HEK293 (cell line): Measurements from ENCODE around the gene EIF4G3.
A peak's percentile ranks its signal among the peaks of the same experiment; 100 is the strongest.

Source experiments
- ELK4 ChIP-seq: IDR thresholded peaks from 2 replicates; pipeline ENCODE4 v1.6.1; 2011; ENCODE audit warnings: mild to moderate bottlenecking, low read depth, low read length, borderline replicate concordance
- GFI1B ChIP-seq: fragments of 450-650 bp; formaldehyde crosslinking; IDR thresholded peaks from 2 replicates; pipeline ENCODE4 v1.5.1; 2016; ENCODE audit warnings: missing biosample characterization, missing genetic modification characterization
- GLI2 ChIP-seq: fragments of 450-650 bp; formaldehyde crosslinking; IDR thresholded peaks from 2 replicates; pipeline ENCODE4; 2017; ENCODE audit warnings: missing biosample characterization, missing genetic modification characterization, low read depth, borderline replicate concordance
- GLIS1 ChIP-seq: fragments of 450-650 bp; formaldehyde crosslinking; IDR thresholded peaks from 2 replicates; pipeline ENCODE4 v1.5.1; 2016; ENCODE audit warnings: missing biosample characterization, missing genetic modification characterization
- HOXC10 ChIP-seq: sonication (generic); formaldehyde crosslinking; IDR thresholded peaks from 2 replicates; pipeline ENCODE4 v1.8.1; 2023; ENCODE audit warnings: mild to moderate bottlenecking, missing genetic modification reagents
- IKZF3 ChIP-seq: fragments of 450-650 bp; IDR thresholded peaks from 2 replicates; pipeline ENCODE4 v1.5.0; 2018; ENCODE audit warnings: missing biosample characterization, mild to moderate bottlenecking, missing genetic modification characterization, moderate library complexity
- KLF9 ChIP-seq: fragments of 450-650 bp; formaldehyde crosslinking; IDR thresholded peaks from 2 replicates; pipeline ENCODE4 v1.5.1; 2016; ENCODE audit warnings: missing biosample characterization, missing genetic modification characterization, low read depth
- OVOL3 ChIP-seq: fragments of 450-650 bp; formaldehyde crosslinking; IDR thresholded peaks from 2 replicates; pipeline ENCODE4 v1.5.1; 2016; ENCODE audit warnings: missing biosample characterization, missing genetic modification characterization
- PATZ1 ChIP-seq: fragments of 450-650 bp; formaldehyde crosslinking; IDR thresholded peaks from 2 replicates; pipeline ENCODE4 v1.5.1; 2016; ENCODE audit warnings: missing biosample characterization, missing genetic modification characterization
- ZBTB44 ChIP-seq: fragments of 450-650 bp; IDR thresholded peaks from 2 replicates; pipeline ENCODE4 v1.5.1; 2018; ENCODE audit warnings: missing biosample characterization, mild to moderate bottlenecking, missing genetic modification characterization
- ZFP69B ChIP-seq: fragments of 450-650 bp; formaldehyde crosslinking; IDR thresholded peaks from 2 replicates; pipeline ENCODE4 v1.5.1; 2016; ENCODE audit warnings: missing biosample characterization, missing genetic modification characterization
- ZNF10 ChIP-seq: fragments of 450-650 bp; formaldehyde crosslinking; IDR thresholded peaks from 2 replicates; pipeline ENCODE4 v1.5.1; 2017; ENCODE audit warnings: missing biosample characterization, missing genetic modification characterization
- ZNF112 ChIP-seq: fragments of 450-650 bp; formaldehyde crosslinking; IDR thresholded peaks from 2 replicates; pipeline ENCODE4 v1.5.0; 2017; ENCODE audit warnings: missing biosample characterization, missing genetic modification characterization
- ZNF114 ChIP-seq: fragments of 450-650 bp; formaldehyde crosslinking; IDR thresholded peaks from 2 replicates; pipeline ENCODE4 v1.5.0; 2017; ENCODE audit warnings: missing biosample characterization, missing genetic modification characterization
- ZNF292 ChIP-seq: fragments of 450-650 bp; formaldehyde crosslinking; IDR thresholded peaks from 2 replicates; pipeline ENCODE4 v1.5.1; 2016; ENCODE audit warnings: low read depth, missing biosample characterization, missing genetic modification characterization, borderline replicate concordance
- ZNF335 ChIP-seq: fragments of 450-650 bp; formaldehyde crosslinking; conservative IDR thresholded peaks from 2 replicates; pipeline ENCODE4 v1.5.1; 2016; ENCODE audit warnings: missing biosample characterization, missing genetic modification characterization
- ZNF341 ChIP-seq: fragments of 450-650 bp; formaldehyde crosslinking; IDR thresholded peaks from 2 replicates; pipeline ENCODE4; 2016; ENCODE audit warnings: low read depth, missing biosample characterization, missing genetic modification characterization
- ZNF366 ChIP-seq: fragments of 450-650 bp; formaldehyde crosslinking; conservative IDR thresholded peaks from 2 replicates; pipeline ENCODE4 v1.5.1; 2016; ENCODE audit warnings: missing biosample characterization, missing genetic modification characterization
- ZNF394 ChIP-seq: fragments of 450-650 bp; formaldehyde crosslinking; IDR thresholded peaks from 2 replicates; pipeline ENCODE4 v1.5.1; 2016; ENCODE audit warnings: missing biosample characterization, missing genetic modification characterization, mild to moderate bottlenecking, moderate library complexity, borderline replicate concordance
- ZNF426 ChIP-seq: fragments of 450-650 bp; formaldehyde crosslinking; IDR thresholded peaks from 2 replicates; pipeline ENCODE4 v1.5.1; 2017; ENCODE audit warnings: missing biosample characterization, missing genetic modification characterization, mild to moderate bottlenecking, inconsistent platforms, moderate library complexity
- ZNF449 ChIP-seq: fragments of 450-650 bp; formaldehyde crosslinking; IDR thresholded peaks from 2 replicates; pipeline ENCODE4 v1.5.1; 2017; ENCODE audit warnings: missing biosample characterization, mild to moderate bottlenecking, missing genetic modification characterization, moderate library complexity
- ZNF514 ChIP-seq: fragments of 450-650 bp; formaldehyde crosslinking; IDR thresholded peaks from 2 replicates; pipeline ENCODE4 v1.5.1; 2016; ENCODE audit warnings: missing biosample characterization, missing genetic modification characterization
- ZNF518A ChIP-seq: fragments of 450-650 bp; formaldehyde crosslinking; conservative IDR thresholded peaks from 2 replicates; pipeline ENCODE4 v1.5.1; 2016; ENCODE audit warnings: low read depth, missing biosample characterization, missing genetic modification characterization
- ZNF571 ChIP-seq: fragments of 450-650 bp; formaldehyde crosslinking; IDR thresholded peaks from 2 replicates; pipeline ENCODE4 v1.5.0; 2017; ENCODE audit warnings: missing biosample characterization, missing genetic modification characterization
- ZNF626 ChIP-seq: fragments of 450-650 bp; sonication (Bioruptor Pico); formaldehyde crosslinking; IDR thresholded peaks from 2 replicates; pipeline ENCODE4 v1.5.1; 2018; ENCODE audit warnings: missing biosample characterization, missing genetic modification characterization, inconsistent platforms
- ZNF629 ChIP-seq: fragments of 450-650 bp; formaldehyde crosslinking; IDR thresholded peaks from 2 replicates; pipeline ENCODE4 v1.5.1; 2017; ENCODE audit warnings: missing biosample characterization, missing genetic modification characterization
- ZSCAN23 ChIP-seq: fragments of 450-650 bp; formaldehyde crosslinking; IDR thresholded peaks from 2 replicates; pipeline ENCODE4 v1.5.1; 2016; ENCODE audit warnings: missing biosample characterization, missing genetic modification characterization

EIF4G3 gene

GRCh38 chr1:21022279-21023040, 154.2 kb downstream of the EIF4G3 start (continued):
- TF ChIP-seq ZNF394 = peak; percentile 72; the same call in 1 of the 2 replicates
- TF ChIP-seq ZNF366 (tag by site-specific recombination) = peak; percentile 97
- no peak for TF ChIP-seq GFI1B (tag by site-specific recombination)
- TF ChIP-seq ZNF112 = no peak
- no peak for TF ChIP-seq GLI2 (tag by site-specific recombination)
- TF ChIP-seq HOXC10 = no peak
- TF ChIP-seq ELK4 = no peak
- no peak for TF ChIP-seq ZNF426 (tag by site-specific recombination)
- TF ChIP-seq ZBTB44 (tag by site-specific recombination) = peak; percentile 60; the same call in 1 of the 2 replicates
- TF ChIP-seq PATZ1 (tag by site-specific recombination) = no peak; the same call in 1 of the 2 replicates
- no peak for TF ChIP-seq ZNF571 (tag by site-specific recombination)
- peak; percentile 69 for TF ChIP-seq ZSCAN23 (tag by site-specific recombination)
- TF ChIP-seq IKZF3 (tag by site-specific recombination) = peak; percentile 81
- TF ChIP-seq ZFP69B (tag by site-specific recombination) = peak; percentile 86
- TF ChIP-seq ZNF449 (tag by site-specific recombination) = no peak
- TF ChIP-seq ZNF341 (tag by site-specific recombination) = no peak
- no peak for TF ChIP-seq ZNF114 (tag by site-specific recombination)
- TF ChIP-seq ZNF518A (tag by site-specific recombination) = 0 out of 2 replicates have a peak, but pooled peaks have one; percentile 42
- TF ChIP-seq ZNF626 (tag by site-specific recombination) = no peak
- TF ChIP-seq ZNF10 (tag by site-specific recombination) = peak; percentile 72; the same call in 1 of the 2 replicates
- TF ChIP-seq GLIS1 (tag by site-specific recombination) = peak; percentile 97
- TF ChIP-seq OVOL3 (tag by site-specific recombination) = 0 out of 2 replicates have a peak, but pooled peaks have one; percentile 70
- TF ChIP-seq ZNF514 (tag by site-specific recombination) = no peak
- no peak for TF ChIP-seq KLF9 (tag by site-specific recombination)
- TF ChIP-seq ZNF292 (tag by site-specific recombination) = no peak
- TF ChIP-seq ZNF335 (tag by site-specific recombination) = no peak; the same call in 1 of the 2 replicates
- peak; percentile 98 for TF ChIP-seq ZNF629
